Mammary microvascular endothelial cell (primary cell): Measurements from ENCODE around the gene CTXN2. TPM values are rescaled to one million over a fixed set of nuclear protein-coding genes. Genes with fewer than 3 reads are reported as not detected.

Experiments used
- total RNA-seq: library from RNA; depleted of rRNA; stranded (reverse); fragments of >200 nt; gene quantifications from 2 replicates; pipeline ENCODE4 v1.2.3, GENCODE V29; 2015

CTXN2 gene
- total RNA-seq = not detected in 2 replicates

GRCh38 chr15:48191574-48192225, at the start of gene CTXN2:
CTXN2 (plus strand) TSS chr15:48191665; CDS start chr15:48201301, 9,636 bp downstream.

GRCh38 chr15:48177766-48178647, 13.5 kb upstream of the CTXN2 start, which contains the start of gene MYEF2:
MYEF2 (minus strand) TSS chr15:48178295; CDS start chr15:48178237, 58 bp downstream.

GRCh38 chr15:48205981-48206380, 14.5 kb downstream of the CTXN2 start, which contains the start of gene SLC12A1:
SLC12A1 (plus strand) TSS chr15:48206302; CDS start chr15:48207720, 1,418 bp downstream.

Other genes starting within 250 kb of the CTXN2 start
- gene SLC24A5, start 70.7 kb upstream of the CTXN2 start, total RNA-seq = not detected in 2 replicates
- 17.7 and 25.2 TPM in 2 replicates for gene MYEF2, start 13.4 kb upstream of the CTXN2 start, total RNA-seq
- not detected in 2 replicates for gene SLC12A1, start 14.6 kb downstream of the CTXN2 start, total RNA-seq
- gene DUT, start 139.8 kb downstream of the CTXN2 start, total RNA-seq = 99.5 and 128 TPM in 2 replicates